Activated CD4-positive, alpha-beta T cell treated with anti-CD3 and anti-CD28 coated beads, Interleukin-2, amount 50 U/mL, for 48 hours (primary cell): ENCODE data around the gene HCLS1.
"Not testable (repeated sequence)": the region's sequence is repeated elsewhere in the genome, so short reads cannot be mapped to it uniquely, and the experiment has no call there.

Experiments
- DNase-seq, 2 experiments: peaks; one replicate each; pipeline ENCODE4 v3.0.0-alpha.2; 2020

Gene HCLS1

GRCh38 chr3:121660356-121661171 lies at the start of gene HCLS1:
HCLS1 (minus strand) TSS chr3:121660903; CDS start chr3:121658347, 2,556 bp downstream.
- DNase-seq = peak; percentile 67 to 75

GRCh38 chr3:121710347-121710746 lies 49.6 kb upstream of the HCLS1 start:
- DNase-seq = no peak

GRCh38 chr3:121707531-121708273 lies 47.0 kb upstream of the HCLS1 start:
- no peak for DNase-seq

GRCh38 chr3:121705541-121705940 lies 44.8 kb upstream of the HCLS1 start:
- no peak for DNase-seq

GRCh38 chr3:121703973-121704372 lies 43.3 kb upstream of the HCLS1 start:
- DNase-seq = no peak

- no peak for DNase-seq
Observed at GRCh38 chr3:121698901-121699300, 38.2 kb upstream of the HCLS1 start.

GRCh38 chr3:121698476-121698875 lies 37.8 kb upstream of the HCLS1 start:
- DNase-seq = no peak

- no peak for DNase-seq
Observed at GRCh38 chr3:121696186-121696585, 35.5 kb upstream of the HCLS1 start.

GRCh38 chr3:121692010-121692699 lies 31.5 kb upstream of the HCLS1 start:
- DNase-seq = no peak

- DNase-seq = no peak
Observed at GRCh38 chr3:121690777-121691405, 30.2 kb upstream of the HCLS1 start.

- not testable (repeated sequence) for DNase-seq
Observed at GRCh38 chr3:121688747-121689146, 28.0 kb upstream of the HCLS1 start.

- no peak for DNase-seq
Observed at GRCh38 chr3:121681792-121682191, 21.1 kb upstream of the HCLS1 start.

GRCh38 chr3:121677141-121677540 lies 16.4 kb upstream of the HCLS1 start:
- DNase-seq = no peak

GRCh38 chr3:121670676-121671075 lies 10.0 kb upstream of the HCLS1 start:
- DNase-seq = no peak

- DNase-seq = no peak
Observed at GRCh38 chr3:121667333-121667732, 6.6 kb upstream of the HCLS1 start.

GRCh38 chr3:121665488-121665887 lies 4.8 kb upstream of the HCLS1 start:
- no peak for DNase-seq

- DNase-seq = no peak
Observed at GRCh38 chr3:121663171-121663847, 2.6 kb upstream of the HCLS1 start.

GRCh38 chr3:121662742-121663141 lies 2.0 kb upstream of the HCLS1 start:
- no peak for DNase-seq

GRCh38 chr3:121661376-121661775 lies 673 bp upstream of the HCLS1 start:
- DNase-seq = no peak

GRCh38 chr3:121659586-121659985 lies 1.1 kb downstream of the HCLS1 start:
- DNase-seq = peak in 1 of 2 experiments; percentile 14

- no peak for DNase-seq
Observed at GRCh38 chr3:121658716-121659435, 1.8 kb downstream of the HCLS1 start.
